DND-41 (cell line): ENCODE measurements around the gene HEATR1.
"Not testable (repeated sequence)": the region's sequence is repeated elsewhere in the genome, so short reads cannot be mapped to it uniquely, and the experiment has no call there.

Experiments
- ATAC-seq: fragments of 200-7000 bp; cut with Tn5 transposase; 3 replicates; pipeline ENCODE4 v1.9.1; 2021; ENCODE audit warnings: low read depth; ENCODE audit not compliant: insufficient read depth
- DNase-seq: peaks from one replicate; pipeline ENCODE4 v3.0.0-alpha.2; 2020
- H2AFZ ChIP-seq: 2 replicates; pipeline ENCODE4 v1.6.0; 2012; ENCODE audit warnings: low read depth, low read length
- H3K27ac ChIP-seq: 2 replicates; pipeline ENCODE4 v1.5.1; 2012; ENCODE audit warnings: low read length, inconsistent platforms
- H3K27me3 ChIP-seq: fragments of 200-600 bp; sonication (generic); 2 replicates; pipeline ENCODE4 v1.6.0; 2012; ENCODE audit warnings: low read length, mild to moderate bottlenecking, inconsistent platforms; ENCODE audit not compliant: insufficient read depth, poor library complexity
- H3K36me3 ChIP-seq: 2 replicates; pipeline ENCODE4 v1.5.1; 2012; ENCODE audit warnings: low read length, inconsistent platforms; ENCODE audit not compliant: insufficient read depth
- H3K4me1 ChIP-seq: 2 replicates; pipeline ENCODE4 v1.5.1; 2012; ENCODE audit warnings: mild to moderate bottlenecking, low read length; ENCODE audit not compliant: insufficient read depth
- H3K4me2 ChIP-seq: 2 replicates; pipeline ENCODE4 v1.6.0; 2012; ENCODE audit warnings: mild to moderate bottlenecking, moderate library complexity, low read length, inconsistent platforms; ENCODE audit not compliant: insufficient read depth
- H3K4me3 ChIP-seq, 2 experiments: fragments of 200-600 bp in 1 of 2; shearing (Covaris generic) in 1 of 2; 2 replicates each; pipeline ENCODE4 v1.5.1; 2012 to 2016; ENCODE audit warnings: inconsistent platforms in 2 of 2, low read length in 2 of 2, mild to moderate bottlenecking in 2 of 2, low read depth in 1 of 2, moderate library complexity in 1 of 2
- H3K79me2 ChIP-seq: 2 replicates; pipeline ENCODE4 v1.6.0; 2012; ENCODE audit warnings: low read length, inconsistent platforms; ENCODE audit not compliant: insufficient read depth
- H3K9ac ChIP-seq: 2 replicates; pipeline ENCODE4 v1.6.0; 2012; ENCODE audit warnings: low read depth, mild to moderate bottlenecking, inconsistent platforms, low read length, moderate library complexity
- H3K9me3 ChIP-seq: 2 replicates; pipeline ENCODE4 v1.5.1; 2012; ENCODE audit warnings: low read length, moderate library complexity, mild to moderate bottlenecking, inconsistent platforms; ENCODE audit not compliant: insufficient read depth, severe bottlenecking
- H4K20me1 ChIP-seq: 2 replicates; pipeline ENCODE4 v1.6.0; 2012; ENCODE audit warnings: low read length; ENCODE audit not compliant: insufficient read depth
- CTCF ChIP-seq: IDR thresholded peaks from 2 replicates; pipeline ENCODE4 v1.5.1; 2012; ENCODE audit warnings: borderline replicate concordance, low read length, moderate library complexity, mild to moderate bottlenecking; ENCODE audit not compliant: poor library complexity, severe bottlenecking; ENCODE audit errors: extremely low read depth
- EZH2 ChIP-seq: IDR thresholded peaks from 3 replicates; pipeline ENCODE4 v1.6.1; 2012; ENCODE audit warnings: borderline replicate concordance, low read depth, mild to moderate bottlenecking, moderate library complexity, low read length, inconsistent platforms; ENCODE audit not compliant: severe bottlenecking

Gene HEATR1

GRCh38 chr1:236578661-236579060 lies 25.7 kb downstream of the HEATR1 start:
- Histone ChIP-seq H4K20me1 (no peaks in the 10 kb centered on the region), H3K27ac (no peak overlapping the region), H3K9me3 (no peaks in the 10 kb centered on the region), H2AFZ (no peak overlapping the region), H3K4me1 (no peaks in the 10 kb centered on the region), H3K4me3 (no peak overlapping the region), H3K4me2 (no peak overlapping the region), H3K79me2 (no peaks in the 10 kb centered on the region), H3K27me3 (no peaks in the 10 kb centered on the region), H3K9ac (no peak overlapping the region), H3K36me3 (peaks cover 87% of the 10 kb centered on the region)
- TF ChIP-seq EZH2 (no peak), CTCF (no peak)
- DNase-seq (no peak), ATAC-seq (no peak)

GRCh38 chr1:236577041-236577440 lies 27.3 kb downstream of the HEATR1 start:
- not testable (repeated sequence) for ATAC-seq, DNase-seq, H3K4me3 ChIP-seq, H2AFZ ChIP-seq, H3K9me3 ChIP-seq, H3K27me3 ChIP-seq, H3K79me2 ChIP-seq, H3K27ac ChIP-seq, H4K20me1 ChIP-seq, H3K9ac ChIP-seq, H3K4me1 ChIP-seq, H3K4me2 ChIP-seq
- peaks cover 87% of the 10 kb centered on the region for H3K36me3 ChIP-seq

GRCh38 chr1:236576004-236576403 lies 28.3 kb downstream of the HEATR1 start:
- no peak overlapping the region for H3K9ac ChIP-seq
- H3K36me3 ChIP-seq, result peaks cover 88% of the 10 kb centered on the region
- H3K4me3 ChIP-seq, result no peak overlapping the region
- H3K27me3 ChIP-seq, result no peaks in the 10 kb centered on the region
- DNase-seq (no peak), ATAC-seq (no peak)
- H3K4me2 ChIP-seq, result no peak overlapping the region
- no peaks in the 10 kb centered on the region for H3K79me2 ChIP-seq
- TF ChIP-seq CTCF (no peak), EZH2 (no peak)
- no peaks in the 10 kb centered on the region for H3K4me1 ChIP-seq
- no peak overlapping the region for H2AFZ ChIP-seq
- H3K27ac ChIP-seq, result no peak overlapping the region
- H3K9me3 ChIP-seq, result no peaks in the 10 kb centered on the region
- no peaks in the 10 kb centered on the region for H4K20me1 ChIP-seq

- Histone ChIP-seq H3K27ac (no peak overlapping the region), H3K4me2 (no peak overlapping the region), H3K9me3 (no peaks in the 10 kb centered on the region), H2AFZ (no peak overlapping the region), H4K20me1 (no peaks in the 10 kb centered on the region), H3K4me3 (no peak overlapping the region), H3K79me2 (no peaks in the 10 kb centered on the region), H3K4me1 (no peaks in the 10 kb centered on the region), H3K9ac (no peak overlapping the region), H3K36me3 (peaks cover 89% of the 10 kb centered on the region), H3K27me3 (no peaks in the 10 kb centered on the region)
- TF ChIP-seq EZH2 (no peak), CTCF (no peak)
- ATAC-seq, result no peak
- no peak for DNase-seq
These were observed 28.8 kb downstream of the HEATR1 start for GRCh38 chr1:236575523-236575922.
